Measurements from ENCODE around the gene RNF152. TPM values are rescaled to one million over a fixed set of nuclear protein-coding genes. Genes with fewer than 3 reads are reported as not detected.

Gene RNF152
- total and polyA plus RNA-seq, 2 of the 13 experiments (the other 11 are each of a cell fraction or from before 2014, with no cell fraction given) = 0.04 TPM; not detected in 1

DNA sequence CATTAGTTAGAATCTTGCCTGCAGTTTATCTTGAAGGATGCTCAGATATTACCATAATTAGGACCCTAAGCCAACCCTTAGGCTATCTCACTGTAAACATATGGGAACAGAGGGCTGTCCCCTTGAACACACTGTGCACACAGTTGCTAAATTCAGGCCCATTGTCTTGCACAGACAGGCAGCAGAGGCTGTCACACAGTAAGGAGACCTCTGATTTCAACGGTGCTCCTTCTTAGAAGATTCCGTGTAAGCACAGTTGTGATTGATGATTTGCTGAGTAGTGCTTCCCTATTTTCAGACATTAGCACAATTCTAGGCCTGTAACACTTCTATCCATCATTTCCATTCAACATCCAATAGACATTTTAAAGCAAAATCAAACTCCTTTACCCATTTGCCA is 108.0 kb downstream of the RNF152 start:
- intact Hi-C loops (cut with micrococcal nuclease; ENCODE audit: unreplicated experiment) = no loop called here
- no peaks in the 10 kb centered on the region for H3K79me2 ChIP-seq (ENCODE audit: insufficient read depth, low read length)
- H3K9me3 ChIP-seq (ENCODE audit: low read length) = no peaks in the 10 kb centered on the region
- FAIRE-seq (no peak), ATAC-seq (no peak), DNase-seq (ENCODE audit: low spot score) (no peak)
- no peaks in the 10 kb centered on the region for H4K20me1 ChIP-seq (ENCODE audit: insufficient read depth, low read length)
- H3K4me3 ChIP-seq (replicated peaks in 1 of 3; ENCODE audit: insufficient read depth in 1 of 3, low read depth in 2 of 3, low read length in 3 of 3) = no peak overlapping the region
- H2AFZ ChIP-seq (ENCODE audit: low read length) = no peak overlapping the region
- no peak overlapping the region for H3K4me2 ChIP-seq (ENCODE audit: low read depth, low read length)
- H3K27me3 ChIP-seq (ENCODE audit: control insufficient read depth in 1 of 2, insufficient read depth in 2 of 2, low read length in 2 of 2) = 0 out of 5 replicates have a peak, but pooled peaks cover 0 to 7% of the 10 kb centered on the region in 2 experiments
- TF ChIP-seq, protein P1, sequence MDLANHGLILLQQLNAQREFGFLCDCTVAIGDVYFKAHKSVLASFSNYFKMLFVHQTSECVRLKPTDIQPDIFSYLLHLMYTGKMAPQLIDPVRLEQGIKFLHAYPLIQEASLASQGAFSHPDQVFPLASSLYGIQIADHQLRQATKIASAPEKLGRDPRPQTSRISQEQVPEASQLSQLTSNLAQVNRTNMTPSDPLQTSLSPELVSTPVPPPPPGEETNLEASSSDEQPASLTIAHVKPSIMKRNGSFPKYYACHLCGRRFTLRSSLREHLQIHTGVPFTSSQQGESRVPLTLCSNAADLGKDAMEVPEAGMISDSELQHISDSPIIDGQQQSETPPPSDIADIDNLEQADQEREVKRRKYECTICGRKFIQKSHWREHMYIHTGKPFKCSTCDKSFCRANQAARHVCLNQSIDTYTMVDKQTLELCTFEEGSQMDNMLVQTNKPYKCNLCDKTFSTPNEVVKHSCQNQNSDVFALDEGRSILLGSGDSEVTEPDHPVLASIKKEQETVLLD (CRISPR knock-in tag; IDR thresholded peaks at IDR 0.05; ENCODE audit: low read depth) = no peak
- no peak for TF ChIP-seq ZNF644 (CRISPR knock-in tag; IDR thresholded peaks at IDR 0.05; ENCODE audit: low read depth)
- TF ChIP-seq RNF2 (conservative IDR thresholded peaks at IDR 0.05; ENCODE audit: low read depth) = no peak
- TF ChIP-seq LCORL (IDR thresholded peaks at IDR 0.05) = no peak
- no peak for TF ChIP-seq LCORL (CRISPR knock-in tag; IDR thresholded peaks at IDR 0.05)
- TF ChIP-seq ZSCAN20 (CRISPR knock-in tag; IDR thresholded peaks at IDR 0.05; ENCODE audit: borderline replicate concordance) = no peak
- TF ChIP-seq MXD4 (CRISPR knock-in tag; IDR thresholded peaks at IDR 0.05) = no peak
- TF ChIP-seq CENPBD1 (CRISPR knock-in tag; IDR thresholded peaks at IDR 0.05; ENCODE audit: borderline replicate concordance, low read depth) = no peak
- no peak for TF ChIP-seq PBX2 (CRISPR knock-in tag; IDR thresholded peaks at IDR 0.05)
- TF ChIP-seq ZKSCAN8 (CRISPR knock-in tag; IDR thresholded peaks at IDR 0.05; ENCODE audit: borderline replicate concordance) = no peak
- no peak for TF ChIP-seq TMF1 (CRISPR knock-in tag; IDR thresholded peaks at IDR 0.05; ENCODE audit: low read depth)
- TF ChIP-seq NR2F1 (CRISPR knock-in tag; IDR thresholded peaks at IDR 0.05) = no peak
- TF ChIP-seq ISL2 (CRISPR knock-in tag; IDR thresholded peaks at IDR 0.05) = no peak
- in situ Hi-C loops (cut with HindIII; ENCODE audit: extremely low pct_ligation_motif_present, low pct_unique_long_range_greater_than_20kb) = no loop called here
- no peak overlapping the region for H3K27ac ChIP-seq (ENCODE audit: extremely low read length, insufficient read depth, low read length)
- no TSS peak for BruUV-seq (replicated peaks)
- WGBS (ENCODE audit: low lambda C conversion rate) = no CpG with 5 or more reads among the region's 2 CpGs
- CTCF ChIA-PET (ENCODE audit: low intra/inter-chr PET ratio, low total read pairs) = no interaction called here
- no peak overlapping the region for H3K9ac ChIP-seq (ENCODE audit: insufficient read depth, low read depth, low read length)
- no peaks in the 10 kb centered on the region for H3K4me1 ChIP-seq (ENCODE audit: insufficient read depth, low read length)
- POLR2A ChIA-PET = no interaction called here
- H3K36me3 ChIP-seq (replicated peaks in 1 of 2; ENCODE audit: control insufficient read depth in 1 of 2, insufficient read depth in 2 of 2, low read length in 2 of 2) = no peaks in the 10 kb centered on the region
